Measurements from ENCODE around the gene MARK1. TPM values are rescaled to one million over a fixed set of nuclear protein-coding genes. Genes with fewer than 3 reads are reported as not detected.

Gene MARK1
- total RNA-seq, 6 experiments from 2014 or later: 0.06 to 0.53 (median 0.24) TPM

- TF ChIP-seq CTCF (IDR thresholded peaks at IDR 0.05): no peak
- TF ChIP-seq POLR2A (IDR thresholded peaks at IDR 0.05): no peak
- H3K27ac ChIP-seq: no peak overlapping the region
- DNase-seq: no peak
- WGBS (ENCODE audit: insufficient coverage, low coverage, low lambda C conversion rate, missing lambda C conversion rate): 63% methylated on average over 7 of the region's 8 CpGs
- peaks cover 0 to 10% (median under 1%) of the 10 kb centered on the region in 4 donors for H3K4me1 ChIP-seq
- H3K9me3 ChIP-seq: no peaks in the 10 kb centered on the region
- intact Hi-C loops (cut with DNase I): loop anchor here in 1 of 2 donors (5.0 kb wide), 1 partner anchor 40 kb away; no protein-coding TSS in a partner anchor
- peaks cover 0 to 7% (median 2%) of the 10 kb centered on the region in 4 donors for H3K36me3 ChIP-seq
- no peak for ATAC-seq
- peak overlapping the region in 1 of 3 donors; percentile 2 for H3K4me3 ChIP-seq
- no peaks in the 10 kb centered on the region for H3K27me3 ChIP-seq
These were observed 164.7 kb downstream of the MARK1 start for GRCh38 chr1:220692436-220693228.

GRCh38 chr1:220694866-220695382 is 167.0 kb downstream of the MARK1 start:
- H3K4me1 ChIP-seq: peaks cover 0 to 29% (median 8%) of the 10 kb centered on the region in 4 donors
- H3K36me3 ChIP-seq: peaks cover 0 to 16% (median 4%) of the 10 kb centered on the region in 4 donors
- no peak for ATAC-seq
- no peak for DNase-seq
- no peak overlapping the region for H3K27ac ChIP-seq
- H3K4me3 ChIP-seq: no peak overlapping the region
- H3K9me3 ChIP-seq: no peaks in the 10 kb centered on the region
- WGBS (ENCODE audit: insufficient coverage, low coverage, low lambda C conversion rate, missing lambda C conversion rate): 95% methylated on average over 8 of the region's 8 CpGs
- intact Hi-C loops (cut with DNase I): loop anchor here in 1 of 2 donors (5.0 kb wide), 1 partner anchor 37 kb away; no protein-coding TSS in a partner anchor
- H3K27me3 ChIP-seq: no peaks in the 10 kb centered on the region
- no peak for TF ChIP-seq CTCF (IDR thresholded peaks at IDR 0.05)
- no peak for TF ChIP-seq POLR2A (IDR thresholded peaks at IDR 0.05)

GRCh38 chr1:220695426-220695825 is 167.5 kb downstream of the MARK1 start:
- intact Hi-C loops (cut with DNase I): no loop called here
- Histone ChIP-seq H3K4me3 (no peak overlapping the region), H3K27me3 (no peaks in the 10 kb centered on the region), H3K36me3 (peaks cover 0 to 16% (median 4%) of the 10 kb centered on the region in 4 donors), H3K4me1 (peaks cover 0 to 29% (median 8%) of the 10 kb centered on the region in 4 donors), H3K27ac (no peak overlapping the region), H3K9me3 (no peaks in the 10 kb centered on the region)
- WGBS (ENCODE audit: insufficient coverage, low coverage, low lambda C conversion rate, missing lambda C conversion rate): 98% methylated on average over 4 of the region's 4 CpGs
- ATAC-seq: no peak
- TF ChIP-seq POLR2A (IDR thresholded peaks at IDR 0.05): no peak
- TF ChIP-seq CTCF (IDR thresholded peaks at IDR 0.05): no peak
- no peak for DNase-seq

GRCh38 chr1:220696226-220696862 is 168.4 kb downstream of the MARK1 start:
- no peak overlapping the region for H3K4me3 ChIP-seq
- WGBS (ENCODE audit: insufficient coverage, low coverage, low lambda C conversion rate, missing lambda C conversion rate): 96% methylated on average over 12 of the region's 16 CpGs
- peaks cover 0 to 29% (median 8%) of the 10 kb centered on the region in 4 donors for H3K4me1 ChIP-seq
- ATAC-seq: no peak
- no peaks in the 10 kb centered on the region for H3K27me3 ChIP-seq
- peaks cover 0 to 16% (median 4%) of the 10 kb centered on the region in 4 donors for H3K36me3 ChIP-seq
- intact Hi-C loops (cut with DNase I): no loop called here
- no peak overlapping the region for H3K27ac ChIP-seq
- TF ChIP-seq POLR2A (IDR thresholded peaks at IDR 0.05) (no peak), CTCF (IDR thresholded peaks at IDR 0.05) (no peak)
- DNase-seq: no peak
- H3K9me3 ChIP-seq: no peaks in the 10 kb centered on the region

All from right lobe of liver (tissue), 6 donors.